Liver (tissue), 9 donors: ENCODE measurements around the gene MADD. TPM values are rescaled to one million over a fixed set of nuclear protein-coding genes. Genes with fewer than 3 reads are reported as not detected.

ENCODE experiments used
- DNase-seq: peaks from one replicate; pipeline ENCODE4 v3.0.0-alpha.2; 2017; ENCODE audit warnings: low spot score
- H3K27ac ChIP-seq, 2 donors: one replicate each; pipeline ENCODE4 v1.7.0; 2013; ENCODE audit warnings: inconsistent platforms in 2 of 2, low read length in 2 of 2, control low read depth in 1 of 2, low read depth in 1 of 2, mild to moderate bottlenecking in 1 of 2
- H3K27me3 ChIP-seq, 4 donors: one replicate each; pipeline versions ENCODE4 v1.6.1 to v1.7.0; 2013; ENCODE audit warnings: low read length in 3 of 4, inconsistent platforms in 1 of 4, mild to moderate bottlenecking in 1 of 4, moderate library complexity in 1 of 4; ENCODE audit not compliant: control insufficient read depth in 4 of 4, insufficient read depth in 4 of 4
- H3K36me3 ChIP-seq, 4 donors: one replicate each; pipeline versions ENCODE4 v1.6.1 to v1.7.0; 2013; ENCODE audit warnings: low read length in 3 of 4, mild to moderate bottlenecking in 3 of 4, low read depth in 1 of 4, moderate library complexity in 1 of 4; ENCODE audit not compliant: control insufficient read depth in 4 of 4, insufficient read depth in 3 of 4
- H3K4me1 ChIP-seq, 4 donors: one replicate each; pipeline versions ENCODE4 v1.6.1 to v1.7.0; 2013; ENCODE audit warnings: low read length in 3 of 4, mild to moderate bottlenecking in 3 of 4, moderate library complexity in 1 of 4; ENCODE audit not compliant: control insufficient read depth in 4 of 4, insufficient read depth in 4 of 4
- H3K4me3 ChIP-seq, 3 donors: one replicate each; pipeline versions ENCODE4 v1.6.1 to v1.7.0; 2013; ENCODE audit warnings: low read length in 3 of 3, control low read depth in 1 of 3, low read depth in 1 of 3, mild to moderate bottlenecking in 1 of 3
- H3K9ac ChIP-seq, 2 donors: one replicate each; pipeline ENCODE4 v1.7.0; 2013; ENCODE audit warnings: low read length in 2 of 2, mild to moderate bottlenecking in 2 of 2, moderate library complexity in 2 of 2, control low read depth in 1 of 2, low read depth in 1 of 2
- H3K9me3 ChIP-seq, 4 donors: one replicate each; pipeline versions ENCODE4 v1.6.1 to v1.7.0; 2013; ENCODE audit warnings: low read length in 3 of 4; ENCODE audit not compliant: control insufficient read depth in 4 of 4
- ATF3 ChIP-seq: IDR thresholded peaks from 2 replicates; pipeline ENCODE4 v1.6.1; 2016; ENCODE audit warnings: antibody characterized with exemption
- CTCF ChIP-seq: fragments of 150-350 bp; IDR thresholded peaks from 2 replicates; pipeline ENCODE4 v1.5.1; 2017; ENCODE audit warnings: improper control_type of control experiment, low read depth, low read length; ENCODE audit not compliant: missing input control
- EGR1 ChIP-seq, 2 donors: IDR thresholded peaks; 2 replicates each; pipeline ENCODE4 v1.6.1; 2016 to 2018; ENCODE audit warnings: antibody characterized with exemption in 2 of 2, low read depth in 2 of 2
- FOXA1 ChIP-seq: IDR thresholded peaks from 2 replicates; pipeline ENCODE4 v1.6.1; 2016; ENCODE audit warnings: antibody characterized with exemption
- FOXA2 ChIP-seq: IDR thresholded peaks from 2 replicates; pipeline ENCODE4 v1.6.1; 2016; ENCODE audit warnings: antibody characterized with exemption
- GABPA ChIP-seq, 2 donors: IDR thresholded peaks in 1 of 2; conservative IDR thresholded peaks in 1 of 2; 2 replicates each; pipeline ENCODE4 v1.6.1; 2016; ENCODE audit warnings: antibody characterized with exemption in 2 of 2, mild to moderate bottlenecking in 1 of 2, moderate library complexity in 1 of 2
- HNF4A ChIP-seq, 2 donors: conservative IDR thresholded peaks; 2 replicates each; pipeline ENCODE4 v1.6.1; 2016; ENCODE audit warnings: antibody characterized with exemption in 2 of 2, mild to moderate bottlenecking in 2 of 2
- HNF4G ChIP-seq: IDR thresholded peaks from 2 replicates; pipeline ENCODE4 v1.6.1; 2016; ENCODE audit warnings: antibody characterized with exemption
- JUND ChIP-seq, 2 donors: IDR thresholded peaks; 2 replicates each; pipeline ENCODE4 v1.6.1; 2016; ENCODE audit warnings: antibody characterized with exemption in 2 of 2
- MAX ChIP-seq: IDR thresholded peaks from 2 replicates; pipeline ENCODE4 v1.6.1; 2016; ENCODE audit warnings: antibody characterized with exemption
- NR2F2 ChIP-seq: IDR thresholded peaks from 2 replicates; pipeline ENCODE4 v1.6.1; 2016; ENCODE audit warnings: antibody characterized with exemption
- RAD21 ChIP-seq, 2 donors: IDR thresholded peaks; 2 replicates each; pipeline ENCODE4 v1.6.1; 2016; ENCODE audit warnings: antibody characterized with exemption in 2 of 2, mild to moderate bottlenecking in 2 of 2
- REST ChIP-seq: IDR thresholded peaks from 2 replicates; pipeline ENCODE4 v1.6.1; 2016; ENCODE audit warnings: antibody characterized with exemption, mild to moderate bottlenecking
- RXRA ChIP-seq, 2 donors: IDR thresholded peaks; 2 replicates each; pipeline ENCODE4 v1.6.1; 2017 to 2018; ENCODE audit warnings: antibody characterized with exemption in 2 of 2, mild to moderate bottlenecking in 1 of 2
- SP1 ChIP-seq: IDR thresholded peaks from 2 replicates; pipeline ENCODE4 v1.6.1; 2018; ENCODE audit warnings: antibody characterized with exemption, mild to moderate bottlenecking
- TAF1 ChIP-seq: conservative IDR thresholded peaks from 2 replicates; pipeline ENCODE4 v1.6.1; 2016; ENCODE audit warnings: antibody characterized with exemption, mild to moderate bottlenecking
- YY1 ChIP-seq: IDR thresholded peaks from 2 replicates; pipeline ENCODE4 v1.6.1; 2016; ENCODE audit warnings: antibody characterized with exemption, mild to moderate bottlenecking
- WGBS: extraction: QIAGEN DNeasy Blood & Tissue Kit; methylation state at CpG from one replicate; pipeline ENCODE4 v1.1.7; 2013; 5-methylcytosine and 5-hydroxymethylcytosine counted together
- polyA plus RNA-seq, 2 donors: library from polyadenylated mRNA; stranded (reverse) in 1 of 2; unstranded in 1 of 2; fragments of 200-250 nt in 1 of 2; fragments of >200 nt in 1 of 2; fragmentation: Nextera tagmentation in 1 of 2; extraction: Ambion mirVana in 1 of 2; gene quantifications; one replicate each; pipeline versions ENCODE4 v1.2.1 to v1.2.3, GENCODE V29; 2013 to 2015
- total RNA-seq, 2 donors: library from RNA; depleted of rRNA; stranded (reverse); fragments of >200 nt; gene quantifications; one replicate each; pipeline ENCODE4 v1.2.3, GENCODE V29; 2014
- donor health status: healthy.
- donor health status: healthy.
- donor health status: healthy.
- donor health status: healthy.
- donor health status: healthy.

The MADD gene
- total and polyA plus RNA-seq, 4 donors, result 9.9 to 20.5 (median 11.1) TPM

- no peak for TF ChIP-seq MAX
- no peak for TF ChIP-seq HNF4A (conservative IDR thresholded peaks at IDR 0.05)
- TF ChIP-seq CTCF, result no peak
These were observed 7.0 kb downstream of the MADD start (continued) for GRCh38 chr11:47276923-47277322.

GRCh38 chr11:47278058-47278457 lies 8.1 kb downstream of the MADD start:
- no peak for DNase-seq
- H3K4me1 ChIP-seq, result peaks cover 2 to 8% (median 7%) of the 10 kb centered on the region in 4 donors
- no peak overlapping the region for H3K4me3 ChIP-seq
- H3K9ac ChIP-seq, result no peak overlapping the region
- peaks cover 14 to 60% (median 46%) of the 10 kb centered on the region in 4 donors for H3K36me3 ChIP-seq
- WGBS, result 84% methylated on average over 3 of the region's 3 CpGs
- TF ChIP-seq ATF3 (no peak), EGR1 (IDR thresholded peaks at IDR 0.05; ENCODE audit: low read depth in 2 of 2) (no peak)
- no peaks in the 10 kb centered on the region for H3K27me3 ChIP-seq
- H3K27ac ChIP-seq, result no peak overlapping the region
- no peaks in the 10 kb centered on the region for H3K9me3 ChIP-seq

GRCh38 chr11:47278769-47279168 lies 8.8 kb downstream of the MADD start:
- H3K4me3 ChIP-seq, result no peak overlapping the region
- H3K27me3 ChIP-seq, result no peaks in the 10 kb centered on the region
- no peaks in the 10 kb centered on the region for H3K9me3 ChIP-seq
- DNase-seq, result no peak
- H3K4me1 ChIP-seq, result peaks cover 2 to 8% (median 7%) of the 10 kb centered on the region in 4 donors
- 91% methylated on average over 4 of the region's 4 CpGs for WGBS
- peaks cover 14 to 60% (median 46%) of the 10 kb centered on the region in 4 donors for H3K36me3 ChIP-seq
- no peak overlapping the region for H3K27ac ChIP-seq
- H3K9ac ChIP-seq, result no peak overlapping the region
- TF ChIP-seq NR2F2, result no peak

- H3K4me1 ChIP-seq, result peaks cover 2 to 8% (median 7%) of the 10 kb centered on the region in 4 donors
- H3K4me3 ChIP-seq, result no peak overlapping the region
- H3K9me3 ChIP-seq, result no peaks in the 10 kb centered on the region
- DNase-seq, result no peak
- no peak overlapping the region for H3K27ac ChIP-seq
- no peak overlapping the region for H3K9ac ChIP-seq
- H3K27me3 ChIP-seq, result no peaks in the 10 kb centered on the region
- peaks cover 20 to 66% (median 54%) of the 10 kb centered on the region in 4 donors for H3K36me3 ChIP-seq
- no peak for TF ChIP-seq ATF3
- no peak for TF ChIP-seq FOXA2
- TF ChIP-seq MAX, result no peak
- no peak for TF ChIP-seq HNF4G
- TF ChIP-seq JUND (IDR thresholded peaks at IDR 0.05), result no peak
- TF ChIP-seq HNF4A (conservative IDR thresholded peaks at IDR 0.05), result no peak
- no peak for TF ChIP-seq FOXA1
- TF ChIP-seq RAD21 (IDR thresholded peaks at IDR 0.05), result no peak
- TF ChIP-seq EGR1 (IDR thresholded peaks at IDR 0.05; ENCODE audit: low read depth in 2 of 2), result no peak
- TF ChIP-seq SP1, result no peak
- no peak for TF ChIP-seq TAF1
- TF ChIP-seq RXRA (IDR thresholded peaks at IDR 0.05), result no peak
- TF ChIP-seq YY1, result no peak
- TF ChIP-seq GABPA (IDR thresholded peaks at IDR 0.05 in 1 of 2, conservative IDR thresholded peaks at IDR 0.05 in 1 of 2), result no peak
- no peak for TF ChIP-seq CTCF
- TF ChIP-seq NR2F2, result no peak
- TF ChIP-seq REST, result no peak
These were observed 10.2 kb downstream of the MADD start for GRCh38 chr11:47280099-47280498.
